ENCODE measurements around the gene MT2A.

Gene MT2A

DNA sequence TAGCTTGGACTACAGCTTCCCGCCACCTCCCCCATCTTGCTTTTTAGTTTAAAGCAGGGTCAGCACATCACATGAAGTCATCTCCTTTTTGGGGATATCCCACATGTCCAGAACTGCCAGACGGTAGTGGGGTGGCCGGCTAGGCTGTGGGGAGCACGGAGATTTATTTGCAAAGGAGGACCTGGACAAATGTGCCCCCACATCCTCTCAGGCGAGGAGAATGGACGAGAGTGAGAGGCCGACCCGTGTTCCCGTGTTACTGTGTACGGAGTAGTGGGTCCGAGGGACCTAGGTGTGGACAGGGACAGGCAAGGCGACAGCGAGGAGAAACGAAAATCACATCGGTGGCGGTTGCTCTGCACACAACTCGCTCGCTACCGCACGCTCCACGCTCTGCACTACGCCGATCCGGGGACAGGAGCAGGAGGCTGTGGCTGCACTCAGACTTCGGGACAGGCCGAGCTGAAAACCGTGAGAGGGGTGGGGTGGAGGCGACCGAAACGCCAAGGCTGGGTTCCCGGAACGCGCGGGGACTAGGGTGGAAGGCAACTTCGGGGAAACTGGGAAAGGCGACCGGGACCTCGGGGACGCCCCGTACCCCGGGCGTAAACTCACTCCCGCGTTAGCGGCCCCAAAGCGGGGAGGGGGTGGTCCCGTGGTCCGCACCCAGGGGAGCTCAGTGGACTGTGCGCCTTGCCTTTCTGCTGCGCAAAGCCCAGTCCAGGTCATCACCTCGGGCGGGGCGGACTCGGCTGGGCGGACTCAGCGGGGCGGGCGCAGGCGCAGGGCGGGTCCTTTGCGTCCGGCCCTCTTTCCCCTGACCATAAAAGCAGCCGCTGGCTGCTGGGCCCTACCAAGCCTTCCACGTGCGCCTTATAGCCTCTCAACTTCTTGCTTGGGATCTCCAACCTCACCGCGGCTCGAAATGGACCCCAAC is 29.7 kb downstream of the MT2A start, which contains the start of gene MT1A:
TSS of gene MT1A (plus strand) at position 853 of the 937 bp plus-strand sequence. CDS start at position 926, 73 bp downstream.
- Histone ChIP-seq H4K20me1 (ENCODE audit: low read depth, low read length) (no peaks in the 10 kb centered on the region), H3F3A (ENCODE audit: insufficient read depth) (no peaks in the 10 kb centered on the region), H3K4me2 (ENCODE audit: low read depth, low read length, poor library complexity, severe bottlenecking) (no peak within 1 kb of the TSS), H3K9me2 (replicated peaks; ENCODE audit: insufficient read depth, low read length) (no peaks in the 10 kb centered on the region), H3K36me3 (ENCODE audit: low read length) (no peaks in the 10 kb centered on the region), H3K27ac (ENCODE audit: low read depth, low read length) (no peak within 1 kb of the TSS), H2AFZ (ENCODE audit: low read depth, low read length, severe bottlenecking) (no peak within 1 kb of the TSS), H3K9me3 (ENCODE audit: insufficient read depth, low read length) (no peaks in the 10 kb centered on the region), H3K79me2 (ENCODE audit: insufficient read depth, low read length) (no peaks in the 10 kb centered on the region), H3K27me3 (ENCODE audit: low read length) (no peaks in the 10 kb centered on the region), H3K9ac (ENCODE audit: low read length) (no peak within 1 kb of the TSS), H3K4me3 (ENCODE audit: insufficient read depth, low read length, poor library complexity, severe bottlenecking) (no peak within 1 kb of the TSS)
- TF ChIP-seq, protein P1, sequence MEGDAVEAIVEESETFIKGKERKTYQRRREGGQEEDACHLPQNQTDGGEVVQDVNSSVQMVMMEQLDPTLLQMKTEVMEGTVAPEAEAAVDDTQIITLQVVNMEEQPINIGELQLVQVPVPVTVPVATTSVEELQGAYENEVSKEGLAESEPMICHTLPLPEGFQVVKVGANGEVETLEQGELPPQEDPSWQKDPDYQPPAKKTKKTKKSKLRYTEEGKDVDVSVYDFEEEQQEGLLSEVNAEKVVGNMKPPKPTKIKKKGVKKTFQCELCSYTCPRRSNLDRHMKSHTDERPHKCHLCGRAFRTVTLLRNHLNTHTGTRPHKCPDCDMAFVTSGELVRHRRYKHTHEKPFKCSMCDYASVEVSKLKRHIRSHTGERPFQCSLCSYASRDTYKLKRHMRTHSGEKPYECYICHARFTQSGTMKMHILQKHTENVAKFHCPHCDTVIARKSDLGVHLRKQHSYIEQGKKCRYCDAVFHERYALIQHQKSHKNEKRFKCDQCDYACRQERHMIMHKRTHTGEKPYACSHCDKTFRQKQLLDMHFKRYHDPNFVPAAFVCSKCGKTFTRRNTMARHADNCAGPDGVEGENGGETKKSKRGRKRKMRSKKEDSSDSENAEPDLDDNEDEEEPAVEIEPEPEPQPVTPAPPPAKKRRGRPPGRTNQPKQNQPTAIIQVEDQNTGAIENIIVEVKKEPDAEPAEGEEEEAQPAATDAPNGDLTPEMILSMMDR (IDR thresholded peaks at IDR 0.05; ENCODE audit: insufficient read depth, low read length, poor library complexity, severe bottlenecking), result no peak
- no peak for TF ChIP-seq EZH2phosphoT487 (conservative IDR thresholded peaks at IDR 0.05; ENCODE audit: low read length)

DNA sequence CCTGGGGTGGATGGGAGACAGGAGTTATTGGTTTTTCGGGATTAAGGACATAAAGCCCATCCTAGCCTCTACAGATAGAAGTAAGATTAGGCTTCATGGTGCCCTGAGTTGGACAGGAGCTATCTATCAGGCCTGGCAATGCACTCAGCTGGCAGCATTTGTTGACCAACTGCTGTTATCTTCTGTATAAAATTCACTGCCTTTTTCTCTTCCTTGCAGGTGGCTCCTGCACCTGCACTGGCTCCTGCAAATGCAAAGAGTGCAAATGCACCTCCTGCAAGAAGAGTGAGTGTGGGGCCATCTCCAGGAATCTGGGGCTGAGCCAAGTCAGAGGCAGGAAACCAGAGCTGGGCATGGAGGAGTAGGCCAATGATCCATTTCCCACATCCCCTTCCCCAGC is 30.7 kb downstream of the MT2A start:
- H3K9ac ChIP-seq (ENCODE audit: low read length), result no peak overlapping the region
- H3K4me2 ChIP-seq (ENCODE audit: low read depth, low read length, poor library complexity, severe bottlenecking), result no peak overlapping the region
- H3K36me3 ChIP-seq (ENCODE audit: low read length), result no peaks in the 10 kb centered on the region
- H3K9me2 ChIP-seq (replicated peaks; ENCODE audit: insufficient read depth, low read length), result no peaks in the 10 kb centered on the region
- H3K9me3 ChIP-seq (ENCODE audit: insufficient read depth, low read length), result no peaks in the 10 kb centered on the region
- H3K27ac ChIP-seq (ENCODE audit: low read depth, low read length), result no peak overlapping the region
- no peaks in the 10 kb centered on the region for H3K79me2 ChIP-seq (ENCODE audit: insufficient read depth, low read length)
- no peaks in the 10 kb centered on the region for H3F3A ChIP-seq (ENCODE audit: insufficient read depth)
- TF ChIP-seq, protein P1 (IDR thresholded peaks at IDR 0.05; ENCODE audit: insufficient read depth, low read length, poor library complexity, severe bottlenecking), result no peak
- no peak for TF ChIP-seq EZH2phosphoT487 (conservative IDR thresholded peaks at IDR 0.05; ENCODE audit: low read length)
- no peaks in the 10 kb centered on the region for H3K27me3 ChIP-seq (ENCODE audit: low read length)
- H3K4me3 ChIP-seq (ENCODE audit: insufficient read depth, low read length, poor library complexity, severe bottlenecking), result no peak overlapping the region
- H4K20me1 ChIP-seq (ENCODE audit: low read depth, low read length), result no peaks in the 10 kb centered on the region
- H2AFZ ChIP-seq (ENCODE audit: low read depth, low read length, severe bottlenecking), result no peak overlapping the region

DNA sequence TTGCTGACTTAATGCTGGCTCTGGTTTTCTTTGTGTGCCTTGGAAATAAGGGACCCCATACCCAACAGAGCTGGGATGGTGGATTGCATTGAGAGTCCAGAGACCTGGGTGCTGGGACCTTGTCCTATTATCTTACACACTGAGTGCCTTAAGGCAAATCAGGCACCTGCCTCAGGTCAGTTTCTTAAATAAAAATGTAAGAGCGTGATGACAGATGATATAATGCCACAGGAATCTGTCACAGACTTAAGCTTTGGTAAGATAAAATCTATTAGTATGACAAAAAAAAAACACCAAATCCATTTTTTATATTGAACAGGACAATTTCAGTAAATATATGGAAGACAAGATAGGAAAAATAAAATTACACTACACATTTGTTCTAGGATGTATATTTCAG is 31.7 kb downstream of the MT2A start:
- Histone ChIP-seq H3K4me2 (ENCODE audit: low read depth, low read length, poor library complexity, severe bottlenecking) (no peak overlapping the region), H3K36me3 (ENCODE audit: low read length) (no peaks in the 10 kb centered on the region), H3K9me3 (ENCODE audit: insufficient read depth, low read length) (no peaks in the 10 kb centered on the region), H3K27ac (ENCODE audit: low read depth, low read length) (no peak overlapping the region), H2AFZ (ENCODE audit: low read depth, low read length, severe bottlenecking) (no peak overlapping the region), H3K27me3 (ENCODE audit: low read length) (no peaks in the 10 kb centered on the region), H3F3A (ENCODE audit: insufficient read depth) (no peaks in the 10 kb centered on the region), H3K9me2 (replicated peaks; ENCODE audit: insufficient read depth, low read length) (no peaks in the 10 kb centered on the region), H3K79me2 (ENCODE audit: insufficient read depth, low read length) (no peaks in the 10 kb centered on the region), H3K9ac (ENCODE audit: low read length) (no peak overlapping the region), H4K20me1 (ENCODE audit: low read depth, low read length) (no peaks in the 10 kb centered on the region), H3K4me3 (ENCODE audit: insufficient read depth, low read length, poor library complexity, severe bottlenecking) (no peak overlapping the region)
- TF ChIP-seq, protein P1 (IDR thresholded peaks at IDR 0.05; ENCODE audit: insufficient read depth, low read length, poor library complexity, severe bottlenecking), result no peak
- no peak for TF ChIP-seq EZH2phosphoT487 (conservative IDR thresholded peaks at IDR 0.05; ENCODE audit: low read length)

All from SU-DHL-6 (cell line).